Ectodermal cell (in vitro differentiated cells): Measurements from ENCODE around the gene CPT1B.

Experiments used
- H3K27ac ChIP-seq: 2 replicates; pipeline ENCODE4 v1.7.0; 2013; ENCODE audit warnings: mild to moderate bottlenecking, low read depth, low read length; ENCODE audit not compliant: insufficient read depth, poor library complexity, severe bottlenecking
- H3K27me3 ChIP-seq: 2 replicates; pipeline ENCODE4 v1.7.0; 2013; ENCODE audit warnings: mild to moderate bottlenecking, low read length; ENCODE audit not compliant: insufficient read depth, control insufficient read depth, poor library complexity, severe bottlenecking
- H3K36me3 ChIP-seq: one replicate; pipeline ENCODE4 v1.7.0; 2013; ENCODE audit warnings: low read length; ENCODE audit not compliant: control insufficient read depth, insufficient read depth
- H3K4me1 ChIP-seq: one replicate; pipeline ENCODE4 v1.7.0; 2013; ENCODE audit warnings: low read length; ENCODE audit not compliant: control insufficient read depth, insufficient read depth
- H3K4me3 ChIP-seq: 2 replicates; pipeline ENCODE4 v1.7.0; 2013; ENCODE audit warnings: low read depth, low read length, control low read depth; ENCODE audit not compliant: insufficient read depth
- H3K9me3 ChIP-seq: 2 replicates; pipeline ENCODE4 v1.7.0; 2013; ENCODE audit warnings: mild to moderate bottlenecking, low read length, moderate library complexity; ENCODE audit not compliant: control insufficient read depth
- WGBS, 2 experiments: methylation state at CpG; one replicate each; pipeline ENCODE4 v1.1.7; 2013; ENCODE audit warnings: missing lambda C conversion rate in 2 of 2; 5-methylcytosine and 5-hydroxymethylcytosine counted together

The CPT1B gene

DNA sequence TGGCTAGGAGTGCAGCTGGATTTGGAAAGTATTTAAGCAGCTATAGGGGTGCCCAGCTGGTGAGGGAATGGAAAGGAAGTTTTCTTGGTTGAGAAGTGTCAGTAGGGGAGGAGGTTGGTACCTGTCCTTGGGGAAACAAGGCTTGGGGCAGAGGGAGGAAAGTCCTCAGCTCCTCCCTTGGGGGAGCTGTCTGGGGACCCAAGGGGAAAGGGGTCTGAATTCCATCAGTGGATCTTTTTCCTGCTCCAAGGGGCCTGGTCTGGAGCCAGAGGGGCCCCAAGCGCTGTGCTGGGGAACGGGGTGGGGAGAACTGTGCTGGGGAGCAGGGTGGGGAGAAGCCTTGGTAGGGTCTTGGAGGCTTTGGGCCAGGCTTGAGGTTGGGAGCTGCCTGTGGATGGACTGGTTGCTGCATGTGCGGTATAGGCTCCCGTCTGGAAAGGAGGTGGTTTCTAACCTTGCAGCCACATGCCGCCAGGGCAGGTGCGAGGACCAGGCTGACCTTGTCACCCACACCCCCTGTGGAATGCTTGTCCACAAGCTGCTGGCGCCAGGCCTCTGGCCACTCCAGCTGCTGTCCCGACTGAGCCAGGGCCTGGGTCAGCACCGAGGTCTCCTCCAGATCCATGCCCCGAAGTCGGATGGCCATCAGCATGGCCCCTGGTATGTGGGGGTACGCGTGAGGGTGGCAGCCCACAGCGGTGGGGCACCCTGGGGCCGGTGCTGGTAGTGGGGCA lies 49.4 kb downstream of the CPT1B start:
- Histone ChIP-seq H3K36me3 (no peaks in the 10 kb centered on the region), H3K9me3 (no peaks in the 10 kb centered on the region), H3K4me1 (peaks cover 23% of the 10 kb centered on the region), H3K4me3 (no peak overlapping the region), H3K27ac (no peak overlapping the region), H3K27me3 (peaks cover 72% of the 10 kb centered on the region)
- 79% methylated on average over 15 of the region's 15 CpGs for WGBS, 2 experiments

DNA sequence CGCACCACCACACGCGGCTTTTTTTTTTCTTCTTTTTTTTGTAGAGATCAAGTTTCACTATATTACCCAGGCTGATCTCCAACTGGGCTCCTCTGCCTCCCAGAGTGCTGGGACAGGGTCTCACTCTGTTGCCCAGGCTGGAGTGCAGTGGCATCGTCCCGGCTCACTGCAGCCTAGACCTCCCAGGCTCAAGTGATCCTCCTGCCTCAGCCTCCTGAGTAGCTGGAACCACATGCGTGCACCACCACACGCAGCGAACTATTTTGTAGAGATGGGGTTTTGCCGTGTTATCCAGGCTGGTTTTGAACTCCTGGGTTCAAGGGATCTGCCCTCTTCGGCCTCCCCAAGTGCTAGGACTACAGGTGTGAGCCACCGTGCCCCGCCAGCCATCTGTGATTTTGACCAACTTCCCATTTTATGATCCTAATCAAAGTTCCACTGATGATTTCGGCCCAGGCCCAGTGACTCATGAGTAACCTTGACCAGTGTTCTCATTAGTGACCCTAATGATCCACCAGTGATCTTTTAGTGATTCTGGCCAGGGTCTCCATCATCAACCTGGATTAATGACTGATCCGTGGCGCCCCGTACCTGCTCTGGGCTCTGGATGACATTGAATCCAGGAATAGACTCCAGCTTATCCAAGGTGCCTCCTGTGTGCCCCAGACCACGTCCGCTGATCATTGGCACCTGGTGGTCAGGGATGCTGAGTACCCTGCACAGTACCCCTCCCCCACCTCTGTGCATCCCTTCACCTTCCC lies 50.1 kb downstream of the CPT1B start:
- Histone ChIP-seq H3K4me1 (peaks cover 23% of the 10 kb centered on the region), H3K27me3 (peaks cover 66% of the 10 kb centered on the region), H3K27ac (no peak overlapping the region), H3K4me3 (no peak overlapping the region), H3K9me3 (no peaks in the 10 kb centered on the region), H3K36me3 (peaks cover 5% of the 10 kb centered on the region)
- 92% methylated on average over 18 of the region's 18 CpGs for WGBS, 2 experiments

- Histone ChIP-seq H3K4me1 (peaks cover 23% of the 10 kb centered on the region), H3K27me3 (peaks cover 56% of the 10 kb centered on the region), H3K27ac (no peak overlapping the region), H3K4me3 (peak overlapping the region; percentile 84), H3K9me3 (no peaks in the 10 kb centered on the region), H3K36me3 (peaks cover 14% of the 10 kb centered on the region)
- WGBS, 2 experiments = 58% methylated on average over 29 of the region's 29 CpGs
These were observed 51.1 kb downstream of the CPT1B start for GRCh38 chr22:50526834-50527801.

DNA sequence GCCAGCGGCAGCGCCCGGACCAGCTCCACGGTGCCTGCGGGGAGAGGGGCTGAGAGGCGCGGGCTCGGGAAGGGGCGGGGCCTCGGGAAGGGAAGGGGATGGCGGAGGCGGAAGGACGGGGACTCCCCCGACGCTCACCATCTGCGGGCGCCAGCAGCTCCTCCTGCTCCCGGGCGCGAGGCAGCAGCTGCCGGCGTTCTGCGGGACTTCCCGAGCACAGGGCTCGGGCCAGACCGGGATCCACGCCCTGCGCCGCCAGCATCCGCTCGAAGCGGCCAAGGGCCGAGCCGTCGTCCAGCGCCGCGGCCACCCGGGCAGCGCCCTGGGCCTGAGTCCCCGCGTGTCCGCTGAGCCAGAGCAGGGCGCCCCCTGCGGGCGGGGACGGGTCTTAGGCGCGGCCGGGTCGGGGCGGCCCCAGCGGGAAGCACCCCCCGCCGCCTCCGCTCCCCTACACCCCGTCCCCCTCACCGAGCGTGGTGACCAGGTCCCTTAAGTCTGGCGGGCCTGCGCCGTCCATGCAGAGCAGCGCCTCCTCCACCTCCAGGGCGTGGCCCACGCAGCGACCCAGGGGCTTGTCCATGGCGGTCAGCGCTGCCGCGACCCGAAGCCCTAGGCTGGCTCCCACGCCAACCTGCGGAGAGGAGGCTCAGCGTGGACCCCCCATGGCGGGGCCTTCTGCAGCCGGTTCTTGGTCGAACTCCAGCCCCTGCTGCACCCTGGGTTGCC lies 52.0 kb downstream of the CPT1B start:
- peak overlapping the region; percentile 84 for H3K4me3 ChIP-seq
- H3K9me3 ChIP-seq = no peaks in the 10 kb centered on the region
- peaks cover 18% of the 10 kb centered on the region for H3K36me3 ChIP-seq
- peak overlapping the region; percentile 92 for H3K27ac ChIP-seq
- 1 to 2% methylated on average over 77 of the region's 77 CpGs for WGBS, 2 experiments
- peaks cover 48% of the 10 kb centered on the region for H3K27me3 ChIP-seq
- H3K4me1 ChIP-seq = peaks cover 18% of the 10 kb centered on the region

DNA sequence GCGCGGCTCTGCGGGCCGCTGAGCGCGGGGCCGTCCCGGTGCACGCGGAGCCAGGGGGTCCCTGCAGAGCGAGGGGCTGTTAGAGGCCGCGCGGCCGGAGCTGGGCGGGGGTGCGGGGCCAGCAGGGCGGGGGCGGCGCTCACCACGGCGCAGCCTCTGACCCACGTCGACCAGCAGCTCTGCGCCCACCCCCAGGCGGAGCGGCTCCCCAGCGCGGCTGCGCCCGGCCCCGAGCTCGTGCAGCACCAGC lies 52.4 kb downstream of the CPT1B start:
- H3K4me3 ChIP-seq = peak overlapping the region; percentile 84
- 0 to 1% methylated on average over 33 of the region's 33 CpGs for WGBS, 2 experiments

GRCh38 chr22:50525104-50525857 lies 52.9 kb downstream of the CPT1B start, which contains the start of gene SCO2:
Gene SCO2, minus strand, starts transcription at chr22:50525598. Its CDS starts 1,187 bp downstream, at chr22:50524411.
- Histone ChIP-seq H3K27me3 (peaks cover 38% of the 10 kb centered on the region), H3K4me3 (peak within 1 kb of the TSS; percentile 84), H3K36me3 (peaks cover 18% of the 10 kb centered on the region), H3K4me1 (peaks cover 11% of the 10 kb centered on the region), H3K9me3 (no peaks in the 10 kb centered on the region), H3K27ac (peak within 1 kb of the TSS; percentile 92)
- 0 to 1% methylated on average over 84 of the region's 84 CpGs for WGBS, 2 experiments

More for the DNA sequence above, 52.4 kb downstream of the CPT1B start:
- Histone ChIP-seq H3K27ac (peak overlapping the region; percentile 92), H3K27me3 (peaks cover 43% of the 10 kb centered on the region), H3K36me3 (peaks cover 18% of the 10 kb centered on the region), H3K4me1 (peaks cover 15% of the 10 kb centered on the region), H3K9me3 (no peaks in the 10 kb centered on the region)

GRCh38 chr22:50524676-50525103 lies 53.5 kb downstream of the CPT1B start:
- peaks cover 9% of the 10 kb centered on the region for H3K4me1 ChIP-seq
- H3K27me3 ChIP-seq = peaks cover 32% of the 10 kb centered on the region
- H3K36me3 ChIP-seq = peaks cover 19% of the 10 kb centered on the region
- peak overlapping the region; percentile 16 for H3K27ac ChIP-seq
- WGBS, 2 experiments = 30 to 32% methylated on average over 19 of the region's 19 CpGs
- H3K4me3 ChIP-seq = peak overlapping the region; percentile 84
- no peaks in the 10 kb centered on the region for H3K9me3 ChIP-seq

- Histone ChIP-seq H3K9me3 (no peaks in the 10 kb centered on the region), H3K36me3 (peaks cover 25% of the 10 kb centered on the region), H3K4me3 (peak overlapping the region; percentile 84), H3K27me3 (peaks cover 25% of the 10 kb centered on the region), H3K27ac (no peak overlapping the region), H3K4me1 (peaks cover 9% of the 10 kb centered on the region)
- WGBS, 2 experiments = 92 to 93% methylated on average over 25 of the region's 25 CpGs
These were observed 54.2 kb downstream of the CPT1B start for GRCh38 chr22:50523806-50524675.
